ENCODE measurements around the gene HELQ. TPM values are rescaled to one million over a fixed set of nuclear protein-coding genes. Genes with fewer than 3 reads are reported as not detected.

HELQ gene
- total and polyA plus RNA-seq, 9 of the 15 experiments (the other 6 are each of a cell fraction or from before 2014, with no cell fraction given) = 3.5 to 15.2 (median 11.9) TPM

DNA sequence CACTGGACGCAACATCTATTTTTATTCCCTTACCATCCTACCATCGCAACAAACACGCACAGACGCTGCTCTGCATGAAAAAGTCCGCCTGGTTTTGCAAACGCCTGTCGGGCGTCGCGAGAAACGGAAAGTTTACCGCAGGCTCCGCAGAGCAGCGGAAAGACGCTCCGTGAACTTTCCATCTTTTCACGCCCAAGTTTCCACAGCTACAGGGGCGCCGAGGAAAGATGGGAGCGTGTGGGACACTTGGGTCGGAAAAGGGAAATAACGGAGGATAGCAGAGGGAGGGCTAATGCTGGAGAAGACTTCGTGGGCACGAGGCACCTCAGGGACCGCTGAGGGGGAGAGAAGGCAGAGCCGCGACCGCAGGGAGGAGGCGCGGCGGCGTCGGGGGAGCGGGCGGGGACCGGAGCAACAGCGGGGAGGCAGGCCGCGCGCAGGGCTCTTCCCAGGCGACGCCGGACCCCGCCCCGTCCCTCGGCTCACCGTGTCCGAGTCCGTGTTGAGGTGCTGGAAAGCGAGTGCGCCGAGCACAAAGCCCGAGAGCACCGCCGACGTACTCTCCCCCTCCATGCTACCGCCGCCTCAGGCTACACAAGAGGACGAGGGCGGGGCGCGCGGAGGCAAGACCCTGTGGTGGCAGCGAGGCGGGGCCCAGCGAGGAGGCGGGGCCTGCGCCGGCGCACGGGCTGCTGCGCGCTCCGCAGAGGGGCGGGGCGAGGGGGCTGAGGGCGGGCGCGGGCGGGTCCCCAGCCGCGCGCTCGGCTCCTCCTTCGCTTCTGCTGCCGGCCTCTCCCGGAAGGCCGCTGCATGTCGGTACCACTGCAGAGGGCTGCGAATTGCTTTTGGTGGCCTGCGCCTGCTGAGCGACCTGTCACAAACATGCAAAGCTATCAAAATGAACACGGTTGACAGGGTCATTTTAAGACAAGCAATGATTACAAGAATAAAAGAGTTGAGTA lies 29.2 kb upstream of the HELQ start, which contains the start of gene ABRAXAS1 (continued):
- peak; percentile 52 for TF ChIP-seq DPF2 (IDR thresholded peaks at IDR 0.05)
- TF ChIP-seq, protein P1, sequence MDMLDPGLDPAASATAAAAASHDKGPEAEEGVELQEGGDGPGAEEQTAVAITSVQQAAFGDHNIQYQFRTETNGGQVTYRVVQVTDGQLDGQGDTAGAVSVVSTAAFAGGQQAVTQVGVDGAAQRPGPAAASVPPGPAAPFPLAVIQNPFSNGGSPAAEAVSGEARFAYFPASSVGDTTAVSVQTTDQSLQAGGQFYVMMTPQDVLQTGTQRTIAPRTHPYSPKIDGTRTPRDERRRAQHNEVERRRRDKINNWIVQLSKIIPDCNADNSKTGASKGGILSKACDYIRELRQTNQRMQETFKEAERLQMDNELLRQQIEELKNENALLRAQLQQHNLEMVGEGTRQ (CRISPR knock-in tag; IDR thresholded peaks at IDR 0.05) = no peak
- no peak for TF ChIP-seq ZNF23 (CRISPR knock-in tag; IDR thresholded peaks at IDR 0.05)
- TF ChIP-seq, protein P2, sequence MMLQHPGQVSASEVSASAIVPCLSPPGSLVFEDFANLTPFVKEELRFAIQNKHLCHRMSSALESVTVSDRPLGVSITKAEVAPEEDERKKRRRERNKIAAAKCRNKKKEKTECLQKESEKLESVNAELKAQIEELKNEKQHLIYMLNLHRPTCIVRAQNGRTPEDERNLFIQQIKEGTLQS (IDR thresholded peaks at IDR 0.05) = no peak
- TF ChIP-seq, protein P2 (CRISPR knock-in tag; conservative IDR thresholded peaks at IDR 0.05) = 0 out of 2 replicates have a peak, but pooled peaks have one; percentile 49
- TF ChIP-seq SNRNP70 (optimal IDR thresholded peaks at IDR 0.05; ENCODE audit: low read depth, low read length) = no peak
- TF ChIP-seq ZKSCAN3 (CRISPR knock-in tag; IDR thresholded peaks at IDR 0.05) = no peak
- peak; percentile 51; the same call in 1 of the 2 replicates for TF ChIP-seq HCFC1 (IDR thresholded peaks at IDR 0.05; ENCODE audit: low read depth, low read length)
- TF ChIP-seq ZFX (CRISPR knock-in tag; IDR thresholded peaks at IDR 0.05) = peak; percentile 71
- TF ChIP-seq NUFIP1 (IDR thresholded peaks at IDR 0.05; ENCODE audit: partially characterized antibody) = peak; percentile 74
- no peak for TF ChIP-seq GTF2A2 (tag; IDR thresholded peaks at IDR 0.05)
- peak; percentile 84 for TF ChIP-seq CBX1 (IDR thresholded peaks at IDR 0.05; ENCODE audit: low read depth)
- TF ChIP-seq CXXC5 (CRISPR knock-in tag; IDR thresholded peaks at IDR 0.05) = peak; percentile 84
- TF ChIP-seq ZNF444 (CRISPR knock-in tag; IDR thresholded peaks at IDR 0.05) = no peak
- no peak for TF ChIP-seq ZNF551 (CRISPR knock-in tag; IDR thresholded peaks at IDR 0.05)
- no peak for TF ChIP-seq BDP1 (IDR thresholded peaks at IDR 0.05; ENCODE audit: insufficient read depth, insufficient read length)
- no peak for TF ChIP-seq RFX5 (IDR thresholded peaks at IDR 0.05; ENCODE audit: low read depth, low read length)
- TF ChIP-seq EP300 (IDR thresholded peaks at IDR 0.05; ENCODE audit: low read length) = no peak
- TF ChIP-seq ZNF407 (IDR thresholded peaks at IDR 0.05; ENCODE audit: low read depth) = no peak
- peak; percentile 99 for TF ChIP-seq L3MBTL2 (IDR thresholded peaks at IDR 0.05)
- no peak for TF ChIP-seq HIVEP1 (CRISPR knock-in tag; IDR thresholded peaks at IDR 0.05)

Measured in K562 (cell line).